Thyroid gland (tissue), 4 donors: Measurements from ENCODE around the gene DENND1B.

ENCODE experiments used
- CTCF ChIP-seq, 6 experiments: fragments of 200-600 bp in 3 of 6; fragments of 450-650 bp in 3 of 6; sonication (generic) in 3 of 6; IDR thresholded peaks; one replicate each; pipeline ENCODE4 v1.5.1; 2016 to 2019; ENCODE audit warnings: antibody characterized with exemption in 6 of 6, mild to moderate bottlenecking in 2 of 6, inconsistent platforms in 1 of 6, moderate library complexity in 1 of 6
- POLR2A ChIP-seq, 2 donors: fragments of 450-650 bp; IDR thresholded peaks; one replicate each; pipeline ENCODE4 v1.6.1; 2017; ENCODE audit warnings: antibody characterized with exemption in 2 of 2, mild to moderate bottlenecking in 2 of 2, moderate library complexity in 1 of 2

- no peak for TF ChIP-seq CTCF (IDR thresholded peaks at IDR 0.05)
- TF ChIP-seq POLR2A (IDR thresholded peaks at IDR 0.05): no peak
Measured at GRCh38 chr1:197638316-197638715, 137.0 kb downstream of the DENND1B start.
